ENCODE measurements around the gene PTPRS. TPM values are rescaled to one million over a fixed set of nuclear protein-coding genes. Genes with fewer than 3 reads are reported as not detected.

PTPRS gene
- total RNA-seq, 1 donor from 2014 or later: 241 TPM

GRCh38 chr19:5376928-5377327 lies 36.3 kb upstream of the PTPRS start:
- H3K36me3 Mint-ChIP-seq: peaks cover 4% of the 10 kb centered on the region
- H3K9me3 Mint-ChIP-seq: peaks cover 10% of the 10 kb centered on the region
- TF ChIP-seq CTCF (IDR thresholded peaks at IDR 0.05; ENCODE audit: unreplicated experiment): no peak
- peaks cover 23% of the 10 kb centered on the region for H3K27me3 Mint-ChIP-seq (ENCODE audit: low read depth)
- no peak overlapping the region for H3K27ac Mint-ChIP-seq
- H3K4me1 Mint-ChIP-seq: no peaks in the 10 kb centered on the region
- no peak overlapping the region for H3K4me3 Mint-ChIP-seq
- DNase-seq (ENCODE audit: low spot score in 2 of 2, unreplicated experiment in 2 of 2): no peak

GRCh38 chr19:5372572-5373200 lies 32.1 kb upstream of the PTPRS start:
- no peak for TF ChIP-seq CTCF (IDR thresholded peaks at IDR 0.05; ENCODE audit: unreplicated experiment)
- Mint-ChIP-seq H3K4me3 (no peak overlapping the region), H3K27ac (no peak overlapping the region), H3K9me3 (no peaks in the 10 kb centered on the region), H3K36me3 (no peaks in the 10 kb centered on the region), H3K4me1 (no peaks in the 10 kb centered on the region), H3K27me3 (ENCODE audit: low read depth) (peaks cover 30% of the 10 kb centered on the region)
- DNase-seq (ENCODE audit: low spot score in 2 of 2, unreplicated experiment in 2 of 2): no peak

- H3K27ac Mint-ChIP-seq: no peak overlapping the region
- TF ChIP-seq CTCF (IDR thresholded peaks at IDR 0.05; ENCODE audit: unreplicated experiment): peak; percentile 40
- DNase-seq (ENCODE audit: low spot score in 2 of 2, unreplicated experiment in 2 of 2): peak in 1 of 2 experiments; percentile 70
- H3K9me3 Mint-ChIP-seq: no peaks in the 10 kb centered on the region
- H3K27me3 Mint-ChIP-seq (ENCODE audit: low read depth): peaks cover 23% of the 10 kb centered on the region
- H3K36me3 Mint-ChIP-seq: no peaks in the 10 kb centered on the region
- H3K4me3 Mint-ChIP-seq: no peak overlapping the region
- H3K4me1 Mint-ChIP-seq: no peaks in the 10 kb centered on the region
These were observed 29.4 kb upstream of the PTPRS start for GRCh38 chr19:5369962-5370367.

GRCh38 chr19:5369304-5369703 lies 28.7 kb upstream of the PTPRS start:
- Mint-ChIP-seq H3K27me3 (ENCODE audit: low read depth) (peaks cover 16% of the 10 kb centered on the region), H3K4me3 (no peak overlapping the region), H3K4me1 (no peaks in the 10 kb centered on the region), H3K9me3 (no peaks in the 10 kb centered on the region), H3K36me3 (no peaks in the 10 kb centered on the region), H3K27ac (no peak overlapping the region)
- no peak for DNase-seq (ENCODE audit: low spot score in 2 of 2, unreplicated experiment in 2 of 2)
- TF ChIP-seq CTCF (IDR thresholded peaks at IDR 0.05; ENCODE audit: unreplicated experiment): no peak

- TF ChIP-seq CTCF (IDR thresholded peaks at IDR 0.05; ENCODE audit: unreplicated experiment): no peak
- Mint-ChIP-seq H3K36me3 (no peaks in the 10 kb centered on the region), H3K27ac (no peak overlapping the region), H3K4me3 (no peak overlapping the region), H3K27me3 (ENCODE audit: low read depth) (peaks cover 9% of the 10 kb centered on the region), H3K4me1 (no peaks in the 10 kb centered on the region), H3K9me3 (no peaks in the 10 kb centered on the region)
- no peak for DNase-seq (ENCODE audit: low spot score in 2 of 2, unreplicated experiment in 2 of 2)
These were observed 27.0 kb upstream of the PTPRS start for GRCh38 chr19:5367530-5368133.
